Ovary (tissue), 3 donors: ENCODE results near the gene MAML2.

Experiments used
- EP300 ChIP-seq: sonication (generic); formaldehyde crosslinking; IDR thresholded peaks from one replicate; pipeline ENCODE4 v1.6.1; 2017; ENCODE audit warnings: antibody characterized with exemption
- POLR2A ChIP-seq: fragments of 450-650 bp; IDR thresholded peaks from one replicate; pipeline ENCODE4 v1.6.1; 2017; ENCODE audit warnings: antibody characterized with exemption, mild to moderate bottlenecking, moderate library complexity
- TF ChIP-seq, protein P1 (sequence below), 3 donors: fragments of 450-650 bp in 2 of 3; fragments of 200-600 bp in 1 of 3; IDR thresholded peaks; one replicate each; pipeline versions ENCODE4 v1.5.1 to v1.8.0; 2016 to 2022; ENCODE audit warnings: antibody characterized with exemption in 3 of 3, mild to moderate bottlenecking in 1 of 3
- donor health status: DM: no; HTN: no; CAD: no.

DNA sequence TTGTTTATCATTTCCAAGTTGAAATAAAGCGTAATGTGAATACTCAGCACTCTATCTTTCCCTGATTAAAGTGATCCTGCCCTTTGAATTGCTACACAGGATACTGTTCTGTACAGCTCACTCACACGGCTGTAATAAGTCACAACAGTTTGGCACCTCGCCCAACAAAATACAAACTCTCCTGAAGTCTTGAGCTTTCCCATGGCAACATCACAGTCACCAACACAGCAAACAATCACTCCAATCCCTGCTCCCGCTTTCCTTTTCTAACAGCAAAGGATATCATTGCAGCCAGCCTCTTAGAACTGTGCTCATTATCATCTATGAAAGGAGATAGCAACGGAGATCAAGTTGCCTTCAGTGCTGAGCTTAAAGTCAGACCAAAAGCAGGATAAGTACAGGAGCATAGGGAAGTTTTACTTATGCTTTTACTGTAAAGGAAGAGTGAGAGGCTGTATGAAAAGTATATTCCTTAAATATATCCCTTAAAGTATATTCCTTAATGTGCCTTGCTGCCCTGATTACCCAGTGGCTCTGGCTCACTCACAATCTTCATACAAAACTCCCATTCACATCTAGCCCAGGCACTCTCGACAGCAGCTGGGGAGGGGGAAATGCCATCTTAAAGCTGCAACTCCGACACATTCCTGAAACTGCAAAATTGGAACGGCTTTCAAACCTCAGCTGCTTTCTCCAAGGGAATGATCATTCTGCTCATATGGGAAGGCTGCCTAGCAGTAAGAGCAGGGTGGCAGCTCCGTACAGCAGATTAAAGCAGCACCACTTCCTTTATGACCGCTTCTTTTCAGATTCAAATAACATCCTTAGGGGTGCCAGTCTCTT, 35.8 kb downstream of the MAML2 start:
- TF ChIP-seq, protein P1, sequence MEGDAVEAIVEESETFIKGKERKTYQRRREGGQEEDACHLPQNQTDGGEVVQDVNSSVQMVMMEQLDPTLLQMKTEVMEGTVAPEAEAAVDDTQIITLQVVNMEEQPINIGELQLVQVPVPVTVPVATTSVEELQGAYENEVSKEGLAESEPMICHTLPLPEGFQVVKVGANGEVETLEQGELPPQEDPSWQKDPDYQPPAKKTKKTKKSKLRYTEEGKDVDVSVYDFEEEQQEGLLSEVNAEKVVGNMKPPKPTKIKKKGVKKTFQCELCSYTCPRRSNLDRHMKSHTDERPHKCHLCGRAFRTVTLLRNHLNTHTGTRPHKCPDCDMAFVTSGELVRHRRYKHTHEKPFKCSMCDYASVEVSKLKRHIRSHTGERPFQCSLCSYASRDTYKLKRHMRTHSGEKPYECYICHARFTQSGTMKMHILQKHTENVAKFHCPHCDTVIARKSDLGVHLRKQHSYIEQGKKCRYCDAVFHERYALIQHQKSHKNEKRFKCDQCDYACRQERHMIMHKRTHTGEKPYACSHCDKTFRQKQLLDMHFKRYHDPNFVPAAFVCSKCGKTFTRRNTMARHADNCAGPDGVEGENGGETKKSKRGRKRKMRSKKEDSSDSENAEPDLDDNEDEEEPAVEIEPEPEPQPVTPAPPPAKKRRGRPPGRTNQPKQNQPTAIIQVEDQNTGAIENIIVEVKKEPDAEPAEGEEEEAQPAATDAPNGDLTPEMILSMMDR (IDR thresholded peaks at IDR 0.05), result no peak
- TF ChIP-seq POLR2A (no peak), EP300 (no peak)
